NT2/D1 (cell line): ENCODE results near the gene SNX18.

Experiments used
- DNase-seq: peaks from one replicate; pipeline ENCODE4 v3.0.0-alpha.2; 2011; ENCODE audit warnings: low read depth, low spot score
- H3K27me3 ChIP-seq: 2 replicates; pipeline ENCODE4 v1.6.0; 2011; ENCODE audit warnings: mild to moderate bottlenecking; ENCODE audit not compliant: insufficient read length, insufficient read depth
- H3K36me3 ChIP-seq: 2 replicates; pipeline ENCODE4 v1.6.1; 2011; ENCODE audit warnings: mild to moderate bottlenecking, low read length, mixed read lengths; ENCODE audit not compliant: insufficient read depth, insufficient read length
- H3K4me1 ChIP-seq: 2 replicates; pipeline ENCODE4 v1.5.1; 2011; ENCODE audit not compliant: insufficient read depth, insufficient read length
- H3K4me3 ChIP-seq: 2 replicates; pipeline ENCODE4 v1.5.1; 2011; ENCODE audit warnings: low read depth; ENCODE audit not compliant: insufficient read length
- H3K9ac ChIP-seq: 2 replicates; pipeline ENCODE4 v1.6.0; 2011; ENCODE audit warnings: low read depth; ENCODE audit not compliant: insufficient read length
- H3K9me3 ChIP-seq: 2 replicates; pipeline ENCODE4 v1.5.1; 2011; ENCODE audit warnings: mild to moderate bottlenecking, low read length; ENCODE audit not compliant: insufficient read depth
- SUZ12 ChIP-seq: IDR thresholded peaks from 2 replicates; pipeline ENCODE4 v1.6.1; 2011; ENCODE audit not compliant: insufficient read length, insufficient read depth; ENCODE audit errors: extremely low read depth
- YY1 ChIP-seq: IDR thresholded peaks from 2 replicates; pipeline ENCODE4 v1.6.1; 2011; ENCODE audit not compliant: insufficient read length, insufficient read depth
- ZNF274 ChIP-seq: IDR thresholded peaks from 2 replicates; pipeline ENCODE4 v1.6.1; 2011; ENCODE audit warnings: mild to moderate bottlenecking, low read depth, low read length

SNX18 gene

GRCh38 chr5:54520940-54521339 lies 3.4 kb downstream of the SNX18 start:
- Histone ChIP-seq H3K9ac (no peak overlapping the region), H3K4me3 (peak overlapping the region; percentile 73)
- no peak for TF ChIP-seq SUZ12
- TF ChIP-seq YY1 = no peak
- no peak for TF ChIP-seq ZNF274

GRCh38 chr5:54521856-54522479 lies 4.4 kb downstream of the SNX18 start:
- Histone ChIP-seq H3K4me1 (peaks cover 7% of the 10 kb centered on the region), H3K9ac (no peak overlapping the region), H3K27me3 (no peaks in the 10 kb centered on the region), H3K9me3 (peaks cover 6% of the 10 kb centered on the region; the same call in 1 of the 2 replicates), H3K36me3 (peaks cover 55% of the 10 kb centered on the region), H3K4me3 (no peak overlapping the region)
- DNase-seq = no peak
- no peak for TF ChIP-seq ZNF274
- no peak for TF ChIP-seq YY1
- no peak for TF ChIP-seq SUZ12

More at GRCh38 chr5:54520940-54521339, 3.4 kb downstream of the SNX18 start:
- no peak for DNase-seq
- peaks cover 50% of the 10 kb centered on the region for H3K36me3 ChIP-seq
- no peaks in the 10 kb centered on the region for H3K27me3 ChIP-seq
- peaks cover 7% of the 10 kb centered on the region for H3K4me1 ChIP-seq
- H3K9me3 ChIP-seq = peaks cover 6% of the 10 kb centered on the region; the same call in 1 of the 2 replicates

GRCh38 chr5:54523534-54523933 lies 6.0 kb downstream of the SNX18 start:
- peaks cover 7% of the 10 kb centered on the region for H3K4me1 ChIP-seq
- DNase-seq = no peak
- no peak overlapping the region for H3K4me3 ChIP-seq
- H3K9me3 ChIP-seq = peaks cover 6% of the 10 kb centered on the region; the same call in 1 of the 2 replicates
- H3K27me3 ChIP-seq = no peaks in the 10 kb centered on the region
- TF ChIP-seq YY1 (no peak), SUZ12 (no peak), ZNF274 (no peak)
- H3K36me3 ChIP-seq = peaks cover 68% of the 10 kb centered on the region
- no peak overlapping the region for H3K9ac ChIP-seq

- no peak for TF ChIP-seq ZNF274
- TF ChIP-seq SUZ12 = no peak
- TF ChIP-seq YY1 = no peak
- DNase-seq = no peak
- Histone ChIP-seq H3K9ac (no peak overlapping the region), H3K4me3 (no peak overlapping the region), H3K4me1 (peaks cover 3% of the 10 kb centered on the region), H3K27me3 (no peaks in the 10 kb centered on the region), H3K36me3 (peaks cover 65% of the 10 kb centered on the region), H3K9me3 (peaks cover 3% of the 10 kb centered on the region; the same call in 1 of the 2 replicates)
Observed at GRCh38 chr5:54524082-54524481, 6.5 kb downstream of the SNX18 start.

GRCh38 chr5:54524704-54525103 lies 7.1 kb downstream of the SNX18 start:
- Histone ChIP-seq H3K9ac (no peak overlapping the region), H3K36me3 (peaks cover 58% of the 10 kb centered on the region), H3K9me3 (no peaks in the 10 kb centered on the region), H3K27me3 (no peaks in the 10 kb centered on the region), H3K4me1 (peaks cover 3% of the 10 kb centered on the region), H3K4me3 (no peak overlapping the region)
- TF ChIP-seq ZNF274 = no peak
- no peak for TF ChIP-seq SUZ12
- TF ChIP-seq YY1 = no peak
- DNase-seq = no peak

- Histone ChIP-seq H3K9ac (no peak overlapping the region), H3K4me3 (no peak overlapping the region), H3K27me3 (no peaks in the 10 kb centered on the region), H3K4me1 (peaks cover 3% of the 10 kb centered on the region), H3K9me3 (no peaks in the 10 kb centered on the region), H3K36me3 (peaks cover 53% of the 10 kb centered on the region)
- TF ChIP-seq SUZ12 = no peak
- no peak for DNase-seq
Observed at GRCh38 chr5:54525261-54525660, 7.7 kb downstream of the SNX18 start.

GRCh38 chr5:54525692-54526091 lies 8.1 kb downstream of the SNX18 start:
- no peak overlapping the region for H3K4me3 ChIP-seq
- peaks cover 52% of the 10 kb centered on the region for H3K36me3 ChIP-seq
- DNase-seq = no peak
- no peak overlapping the region for H3K9ac ChIP-seq
- no peaks in the 10 kb centered on the region for H3K27me3 ChIP-seq
- no peaks in the 10 kb centered on the region for H3K9me3 ChIP-seq
- TF ChIP-seq ZNF274 (no peak), SUZ12 (no peak), YY1 (no peak)
- H3K4me1 ChIP-seq = peaks cover 3% of the 10 kb centered on the region
